H9 (cell line): Measurements from ENCODE around the gene YWHAB. TPM values are rescaled to one million over a fixed set of nuclear protein-coding genes. Genes with fewer than 3 reads are reported as not detected.

Experiments
- DNase-seq: peaks from one replicate; pipeline ENCODE4 v3.0.0-alpha.2; 2017
- H2AFZ ChIP-seq: one replicate; pipeline ENCODE4 v1.6.1; 2013; ENCODE audit warnings: mild to moderate bottlenecking, low read length, control low read depth, moderate library complexity
- H2AK5ac ChIP-seq: 2 replicates; pipeline ENCODE4 v1.6.1; 2013; ENCODE audit warnings: low read length, control low read depth, mixed read lengths; ENCODE audit not compliant: insufficient read length
- H2BK120ac ChIP-seq: one replicate; pipeline ENCODE4 v1.6.1; 2013; ENCODE audit warnings: low read depth, mild to moderate bottlenecking, low read length, control low read depth, inconsistent platforms; ENCODE audit not compliant: poor library complexity, severe bottlenecking
- H2BK12ac ChIP-seq: 2 replicates; pipeline ENCODE4 v1.6.1; 2013; ENCODE audit warnings: low read length, control low read depth, mixed read lengths, low read depth; ENCODE audit not compliant: insufficient read length
- H2BK15ac ChIP-seq: 2 replicates; pipeline ENCODE4 v1.6.1; 2013; ENCODE audit warnings: low read depth, low read length, control low read depth
- H2BK20ac ChIP-seq: one replicate; pipeline ENCODE4 v1.6.1; 2013; ENCODE audit warnings: low read depth, mild to moderate bottlenecking, low read length, control low read depth, inconsistent platforms; ENCODE audit not compliant: poor library complexity, severe bottlenecking
- H2BK5ac ChIP-seq: 2 replicates; pipeline ENCODE4 v1.6.1; 2013; ENCODE audit warnings: low read length, control low read depth, mixed read lengths; ENCODE audit not compliant: insufficient read length
- H3K14ac ChIP-seq: 2 replicates; pipeline ENCODE4 v1.6.1; 2013; ENCODE audit warnings: low read length, control low read depth; ENCODE audit not compliant: insufficient read depth
- H3K18ac ChIP-seq: 2 replicates; pipeline ENCODE4 v1.6.1; 2013; ENCODE audit warnings: low read depth, mild to moderate bottlenecking, mixed read lengths, low read length, control low read depth; ENCODE audit not compliant: insufficient read length
- H3K23ac ChIP-seq: 2 replicates; pipeline ENCODE4 v1.6.1; 2013; ENCODE audit warnings: low read length, control low read depth, mixed read lengths, low read depth; ENCODE audit not compliant: insufficient read length
- H3K23me2 ChIP-seq: 2 replicates; pipeline ENCODE4 v1.6.1; 2013; ENCODE audit warnings: low read depth, mild to moderate bottlenecking, mixed read lengths, low read length, control low read depth; ENCODE audit not compliant: insufficient read length, poor library complexity, severe bottlenecking
- H3K27ac ChIP-seq: 2 replicates; pipeline ENCODE4 v1.5.1; 2013; ENCODE audit warnings: low read length, control low read depth, mixed read lengths, low read depth; ENCODE audit not compliant: insufficient read length
- H3K27me3 ChIP-seq: 2 replicates; pipeline ENCODE4 v1.6.1; 2013; ENCODE audit warnings: low read length, control low read depth, inconsistent platforms; ENCODE audit not compliant: insufficient read depth
- H3K4ac ChIP-seq: 2 replicates; pipeline ENCODE4 v1.6.1; 2013; ENCODE audit warnings: low read depth, mild to moderate bottlenecking, control low read depth, inconsistent platforms, low read length, moderate library complexity
- H3K4me1 ChIP-seq: 2 replicates; pipeline ENCODE4 v1.6.1; 2013; ENCODE audit warnings: low read length, control low read depth, inconsistent platforms; ENCODE audit not compliant: insufficient read depth
- H3K4me2 ChIP-seq: 2 replicates; pipeline ENCODE4 v1.6.1; 2013; ENCODE audit warnings: low read length, control low read depth, mixed read lengths; ENCODE audit not compliant: insufficient read length, insufficient read depth
- H3K56ac ChIP-seq: 2 replicates; pipeline ENCODE4 v1.6.1; 2013; ENCODE audit warnings: low read depth, mild to moderate bottlenecking, mixed read lengths, low read length, control low read depth; ENCODE audit not compliant: insufficient read length
- H3K79me1 ChIP-seq: 2 replicates; pipeline ENCODE4 v1.6.1; 2013; ENCODE audit warnings: low read depth, mild to moderate bottlenecking, moderate library complexity, low read length, control low read depth, inconsistent platforms; ENCODE audit not compliant: insufficient read depth, poor library complexity, severe bottlenecking
- H3K79me2 ChIP-seq: 2 replicates; pipeline ENCODE4 v1.6.1; 2013; ENCODE audit warnings: low read length, control low read depth, inconsistent platforms; ENCODE audit not compliant: insufficient read depth
- H3K9ac ChIP-seq: 2 replicates; pipeline ENCODE4 v1.6.1; 2013; ENCODE audit warnings: low read length, control low read depth, mixed read lengths; ENCODE audit not compliant: insufficient read length; ENCODE audit errors: extremely low read depth
- H3K9me3 ChIP-seq: one replicate; pipeline ENCODE4 v1.6.1; 2013; ENCODE audit warnings: low read depth, low read length, inconsistent platforms; ENCODE audit not compliant: control insufficient read depth
- H3T11ph ChIP-seq: one replicate; pipeline ENCODE4 v1.6.1; 2013; ENCODE audit warnings: mild to moderate bottlenecking, low read length, control low read depth, inconsistent platforms
- H4K20me1 ChIP-seq: one replicate; pipeline ENCODE4 v1.6.1; 2013; ENCODE audit not compliant: control insufficient read depth, insufficient read length, insufficient read depth
- H4K5ac ChIP-seq: 2 replicates; pipeline ENCODE4 v1.6.1; 2013; ENCODE audit warnings: low read depth, mild to moderate bottlenecking, mixed read lengths, low read length, control low read depth; ENCODE audit not compliant: insufficient read length
- H4K8ac ChIP-seq: replicated peaks from 2 replicates; pipeline ENCODE4 v1.6.1; 2013; ENCODE audit warnings: low read length, control low read depth, mixed read lengths, low read depth; ENCODE audit not compliant: insufficient read length
- H4K91ac ChIP-seq: 2 replicates; pipeline ENCODE4 v1.6.1; 2013; ENCODE audit warnings: low read depth, mild to moderate bottlenecking, moderate library complexity, mixed read lengths, low read length, control low read depth; ENCODE audit not compliant: insufficient read length
- H3K27ac Mint-ChIP-seq, 3 experiments: 2 replicates in 2 of 3; 3 replicates in 1 of 3; pipeline ENCODE4 v1.8.0; 2020 to 2021; ENCODE audit warnings: mixed read lengths in 3 of 3, mild to moderate bottlenecking in 1 of 3, moderate library complexity in 1 of 3
- H3K27me3 Mint-ChIP-seq: 2 replicates; pipeline ENCODE4 v1.8.0; 2021; ENCODE audit warnings: low read depth, mild to moderate bottlenecking, moderate library complexity, mixed read lengths
- H3K36me3 Mint-ChIP-seq, 3 experiments: 2 replicates in 2 of 3; 3 replicates in 1 of 3; pipeline ENCODE4 v1.8.0; 2020 to 2021; ENCODE audit warnings: low read depth in 3 of 3, mixed read lengths in 3 of 3; ENCODE audit not compliant: insufficient read depth in 1 of 3
- H3K4me1 Mint-ChIP-seq, 2 experiments: 2 replicates each; pipeline ENCODE4 v1.8.0; 2020; ENCODE audit warnings: mixed read lengths in 2 of 2
- H3K4me3 Mint-ChIP-seq, 2 experiments: 2 replicates in 1 of 2; 3 replicates in 1 of 2; pipeline ENCODE4 v1.8.0; 2020 to 2021; ENCODE audit warnings: mild to moderate bottlenecking in 2 of 2, mixed read lengths in 2 of 2, moderate library complexity in 1 of 2
- H3K9me3 Mint-ChIP-seq, 2 experiments: 2 replicates in 1 of 2; 3 replicates in 1 of 2; pipeline ENCODE4 v1.8.0; 2020; ENCODE audit warnings: mild to moderate bottlenecking in 2 of 2, mixed read lengths in 2 of 2, moderate library complexity in 1 of 2
- WGBS: extraction: QIAGEN DNeasy Blood & Tissue Kit; methylation state at CpG from one replicate; pipeline ENCODE4 v1.1.7; 2013; ENCODE audit warnings: missing lambda C conversion rate, low lambda C conversion rate, mixed read lengths; ENCODE audit not compliant: insufficient read length; ENCODE audit errors: extremely low coverage; 5-methylcytosine and 5-hydroxymethylcytosine counted together
- total RNA-seq: library from RNA; stranded (reverse); gene quantifications from 2 replicates; pipeline ENCODE4 v1.2.1, GENCODE V29; 2021
- TF ChIP-seq, protein P1 (sequence below): fragments of 200-600 bp; sonication (generic); conservative IDR thresholded peaks from 3 replicates; pipeline ENCODE4 v1.8.0; 2021; ENCODE audit warnings: antibody characterized with exemption, mild to moderate bottlenecking

Gene YWHAB
- total RNA-seq, 1 experiment from 2014 or later, result 203 TPM

GRCh38 chr20:44918761-44919160 lies 33.3 kb downstream of the YWHAB start:
- H3K14ac ChIP-seq, result no peak overlapping the region
- H3K27me3 Mint-ChIP-seq, result no peaks in the 10 kb centered on the region
- H3K27me3 ChIP-seq, result no peaks in the 10 kb centered on the region
- no peak overlapping the region for H3K9ac ChIP-seq
- H3K27ac ChIP-seq, result no peak overlapping the region
- TF ChIP-seq, protein P1, sequence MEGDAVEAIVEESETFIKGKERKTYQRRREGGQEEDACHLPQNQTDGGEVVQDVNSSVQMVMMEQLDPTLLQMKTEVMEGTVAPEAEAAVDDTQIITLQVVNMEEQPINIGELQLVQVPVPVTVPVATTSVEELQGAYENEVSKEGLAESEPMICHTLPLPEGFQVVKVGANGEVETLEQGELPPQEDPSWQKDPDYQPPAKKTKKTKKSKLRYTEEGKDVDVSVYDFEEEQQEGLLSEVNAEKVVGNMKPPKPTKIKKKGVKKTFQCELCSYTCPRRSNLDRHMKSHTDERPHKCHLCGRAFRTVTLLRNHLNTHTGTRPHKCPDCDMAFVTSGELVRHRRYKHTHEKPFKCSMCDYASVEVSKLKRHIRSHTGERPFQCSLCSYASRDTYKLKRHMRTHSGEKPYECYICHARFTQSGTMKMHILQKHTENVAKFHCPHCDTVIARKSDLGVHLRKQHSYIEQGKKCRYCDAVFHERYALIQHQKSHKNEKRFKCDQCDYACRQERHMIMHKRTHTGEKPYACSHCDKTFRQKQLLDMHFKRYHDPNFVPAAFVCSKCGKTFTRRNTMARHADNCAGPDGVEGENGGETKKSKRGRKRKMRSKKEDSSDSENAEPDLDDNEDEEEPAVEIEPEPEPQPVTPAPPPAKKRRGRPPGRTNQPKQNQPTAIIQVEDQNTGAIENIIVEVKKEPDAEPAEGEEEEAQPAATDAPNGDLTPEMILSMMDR, result no peak
- no peaks in the 10 kb centered on the region for H3K23me2 ChIP-seq
- H3K23ac ChIP-seq, result no peak overlapping the region
- no peak overlapping the region for H2BK12ac ChIP-seq
- no peak overlapping the region for H4K5ac ChIP-seq
- no peak overlapping the region for H2AFZ ChIP-seq
- H4K20me1 ChIP-seq, result no peaks in the 10 kb centered on the region
- no peak overlapping the region for H2BK15ac ChIP-seq
- H3K27ac Mint-ChIP-seq, result peak overlapping the region in 2 of 3 experiments; percentile 72 to 73; a peak in 2 of 7 replicates
- no peak overlapping the region for H2BK20ac ChIP-seq
- no peaks in the 10 kb centered on the region; the same call in 1 of the 2 replicates for H3K4me1 ChIP-seq
- H2BK5ac ChIP-seq, result no peak overlapping the region
- H3K79me1 ChIP-seq, result no peaks in the 10 kb centered on the region
- H3K18ac ChIP-seq, result no peak overlapping the region
- H3K4me1 Mint-ChIP-seq, result peaks cover 4 to 9% of the 10 kb centered on the region in 2 experiments
- WGBS, result no CpG with 5 or more reads among the region's 10 CpGs
- H3K36me3 Mint-ChIP-seq, result peaks cover 16 to 75% (median 58%) of the 10 kb centered on the region in 3 experiments; a peak in 6 of 7 replicates
- H3K4me2 ChIP-seq, result no peak overlapping the region
- no peaks in the 10 kb centered on the region for H3K9me3 ChIP-seq
- no peak overlapping the region for H3K4ac ChIP-seq
- no peaks in the 10 kb centered on the region for H3K79me2 ChIP-seq
- H2BK120ac ChIP-seq, result no peak overlapping the region
- H3K4me3 Mint-ChIP-seq, result no peak overlapping the region
- no peak for DNase-seq
- H4K91ac ChIP-seq, result no peak overlapping the region
- H4K8ac ChIP-seq, result no peak overlapping the region
- no peak overlapping the region for H3K56ac ChIP-seq
- no peak overlapping the region for H3T11ph ChIP-seq
- H3K9me3 Mint-ChIP-seq, result no peaks in the 10 kb centered on the region
- no peak overlapping the region for H2AK5ac ChIP-seq
